ENCODE measurements around the gene PYGM. TPM values are rescaled to one million over a fixed set of nuclear protein-coding genes. Genes with fewer than 3 reads are reported as not detected.

The PYGM gene
- total RNA-seq, 1 experiment from 2014 or later, result 1.6 TPM

- H3F3A ChIP-seq (ENCODE audit: insufficient read depth, low read depth), result peaks cover 11% of the 10 kb centered on the region
- H3K27ac ChIP-seq, result no peak overlapping the region
- H3K27me3 ChIP-seq (ENCODE audit: insufficient read depth, low read depth), result peaks cover 51% of the 10 kb centered on the region
- H2AFZ ChIP-seq, result peak overlapping the region; percentile 92
- intact Hi-C loops (cut with micrococcal nuclease; ENCODE audit: unreplicated experiment), result loop anchor here (5.0 kb wide), 1 partner anchor 90 kb away; no protein-coding TSS in a partner anchor
- peak overlapping the region; percentile 64; the same call in 1 of the 2 replicates for H3K4me3 ChIP-seq
- peaks cover 13% of the 10 kb centered on the region for H3K4me1 ChIP-seq (replicated peaks; ENCODE audit: insufficient read depth)
- no TSS peak for BruUV-seq (replicated peaks)
- ChIA-PET CTCF (interaction anchor here (0.5 to 0.7 kb wide), 3 partner anchors 10 to 362 kb away, joined by 3 to 7 read pairs (median 5); no protein-coding TSS in a partner anchor), POLR2A (ENCODE audit: unreplicated experiment) (interaction anchor here (0.6 kb wide), 1 partner anchor 1158 kb away, joined by 8 read pairs; no protein-coding TSS in a partner anchor)
- no peaks in the 10 kb centered on the region for H3K9me2 ChIP-seq (ENCODE audit: insufficient read depth)
- TF ChIP-seq CTCF (conservative IDR thresholded peaks at IDR 0.05), result no peak
- no peak; the same call in 1 of the 2 replicates for TF ChIP-seq EZH2 (IDR thresholded peaks at IDR 0.05; ENCODE audit: low read depth)
- no peaks in the 10 kb centered on the region for H3K79me2 ChIP-seq (ENCODE audit: low read depth)
- DNase-seq, result no peak
- peak overlapping the region; percentile 89 for H3K4me2 ChIP-seq
- no peaks in the 10 kb centered on the region for H3K9me3 ChIP-seq (ENCODE audit: insufficient read depth, low read depth)
- no peaks in the 10 kb centered on the region for H4K20me1 ChIP-seq (ENCODE audit: insufficient read depth)
- no peaks in the 10 kb centered on the region for H3K36me3 ChIP-seq (ENCODE audit: low read depth)
Measured at GRCh38 chr11:64742087-64742888, 17.5 kb downstream of the PYGM start.

GRCh38 chr11:64741375-64742086, 18.2 kb downstream of the PYGM start:
- Histone ChIP-seq H3K4me3 (no peak overlapping the region), H3K4me2 (no peak overlapping the region), H2AFZ (no peak overlapping the region), H3K27ac (no peak overlapping the region), H3K27me3 (ENCODE audit: insufficient read depth, low read depth) (peaks cover 51% of the 10 kb centered on the region), H3K36me3 (ENCODE audit: low read depth) (no peaks in the 10 kb centered on the region), H3K9me2 (ENCODE audit: insufficient read depth) (no peaks in the 10 kb centered on the region), H3K79me2 (ENCODE audit: low read depth) (no peaks in the 10 kb centered on the region), H3K9me3 (ENCODE audit: insufficient read depth, low read depth) (no peaks in the 10 kb centered on the region), H3F3A (ENCODE audit: insufficient read depth, low read depth) (peaks cover 11% of the 10 kb centered on the region), H3K4me1 (replicated peaks; ENCODE audit: insufficient read depth) (peaks cover 16% of the 10 kb centered on the region), H4K20me1 (ENCODE audit: insufficient read depth) (no peaks in the 10 kb centered on the region)
- intact Hi-C loops (cut with micrococcal nuclease; ENCODE audit: unreplicated experiment), result loop anchor here (5.0 kb wide), 1 partner anchor 89 kb away; no protein-coding TSS in a partner anchor
- no TSS peak for BruUV-seq (replicated peaks)
- ChIA-PET POLR2A (ENCODE audit: unreplicated experiment) (no interaction called here), CTCF (no interaction called here)
- TF ChIP-seq EZH2 (IDR thresholded peaks at IDR 0.05; ENCODE audit: low read depth) (no peak), CTCF (conservative IDR thresholded peaks at IDR 0.05) (no peak)
- DNase-seq, result no peak

- Histone ChIP-seq H3K9me3 (ENCODE audit: insufficient read depth, low read depth) (no peaks in the 10 kb centered on the region), H3K27ac (no peak overlapping the region), H2AFZ (no peak overlapping the region), H3K36me3 (ENCODE audit: low read depth) (no peaks in the 10 kb centered on the region), H3K4me2 (no peak overlapping the region), H3K9me2 (ENCODE audit: insufficient read depth) (no peaks in the 10 kb centered on the region), H3F3A (ENCODE audit: insufficient read depth, low read depth) (peaks cover 11% of the 10 kb centered on the region), H3K27me3 (ENCODE audit: insufficient read depth, low read depth) (peaks cover 53% of the 10 kb centered on the region), H3K4me3 (no peak overlapping the region), H4K20me1 (ENCODE audit: insufficient read depth) (no peaks in the 10 kb centered on the region), H3K79me2 (ENCODE audit: low read depth) (no peaks in the 10 kb centered on the region), H3K4me1 (replicated peaks; ENCODE audit: insufficient read depth) (peaks cover 16% of the 10 kb centered on the region)
- CTCF ChIA-PET, result interaction anchor here (0.7 kb wide), 2 partner anchors 11 to 523 kb away, joined by 3 read pairs; no protein-coding TSS in a partner anchor
- DNase-seq, result no peak
- POLR2A ChIA-PET (ENCODE audit: unreplicated experiment), result interaction anchor here (0.8 kb wide), 1 partner anchor 1968 kb away, joined by 13 read pairs; the partner anchor contains the start of gene TAF6L
- no TSS peak for BruUV-seq (replicated peaks)
- intact Hi-C loops (cut with micrococcal nuclease; ENCODE audit: unreplicated experiment), result loop anchor here (5.0 kb wide), 1 partner anchor 88 kb away; no protein-coding TSS in a partner anchor
- no peak for TF ChIP-seq CTCF (conservative IDR thresholded peaks at IDR 0.05)
- no peak for TF ChIP-seq EZH2 (IDR thresholded peaks at IDR 0.05; ENCODE audit: low read depth)
Measured at GRCh38 chr11:64739871-64740270, 19.9 kb downstream of the PYGM start.
